ENCODE measurements around the gene NOS1AP.

The NOS1AP gene

GRCh38 chr1:162023547-162024501 is 45.7 kb upstream of the NOS1AP start, which contains the start of gene OLFML2B:
TSS of gene OLFML2B (minus strand) at chr1:162023869. CDS start at chr1:162023430, 439 bp downstream.
- ChIA-PET POLR2A (interaction anchor here (0.8 kb wide), 1 partner anchor 13 kb away, joined by 3 read pairs; no protein-coding TSS in a partner anchor), CTCF (interaction anchor here (0.7 to 1.2 kb wide), 4 partner anchors 13 to 32 kb away, joined by 3 to 9 read pairs (median 3); no protein-coding TSS in a partner anchor)
- DNase-seq (ENCODE audit: extremely low spot score), result peak; percentile 82
- no peak for TF ChIP-seq ELF4 (IDR thresholded peaks at IDR 0.05)
- TF ChIP-seq SP1 (IDR thresholded peaks at IDR 0.05), result no peak
- no peak for TF ChIP-seq TARDBP (IDR thresholded peaks at IDR 0.05)

DNA sequence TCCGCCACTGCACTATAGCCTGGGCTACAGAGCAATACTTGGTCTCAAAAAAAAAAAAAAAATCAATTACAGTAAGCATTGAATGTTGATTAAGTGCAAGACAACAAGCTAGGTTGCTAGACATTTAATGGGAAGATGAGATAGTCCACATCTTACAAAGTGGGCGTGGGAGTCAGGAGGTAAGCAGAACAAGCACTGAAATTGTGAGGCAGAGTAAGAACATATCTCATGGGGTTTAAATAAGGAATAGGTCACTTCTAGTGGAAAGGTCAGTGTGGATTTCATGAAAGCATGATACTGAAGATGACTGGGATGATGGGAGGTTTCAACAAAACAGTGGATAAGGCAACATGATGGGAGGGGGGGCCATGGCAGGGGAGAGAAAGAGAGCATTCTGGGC is 44.0 kb upstream of the NOS1AP start:
- ChIA-PET CTCF (no interaction called here), POLR2A (no interaction called here)
- TF ChIP-seq ZNF384 (IDR thresholded peaks at IDR 0.05) (no peak), ARNT (IDR thresholded peaks at IDR 0.05) (no peak), SUZ12 (IDR thresholded peaks at IDR 0.05) (no peak), NFRKB (IDR thresholded peaks at IDR 0.05) (no peak), BHLHE40 (IDR thresholded peaks at IDR 0.05; ENCODE audit: borderline replicate concordance) (no peak), LEF1 (IDR thresholded peaks at IDR 0.05; ENCODE audit: borderline replicate concordance) (no peak), PKNOX1 (IDR thresholded peaks at IDR 0.05) (no peak), CTBP1 (IDR thresholded peaks at IDR 0.05; ENCODE audit: borderline replicate concordance) (no peak), TARDBP (IDR thresholded peaks at IDR 0.05) (no peak)
- DNase-seq (ENCODE audit: extremely low spot score), result no peak

- ChIA-PET CTCF (no interaction called here), POLR2A (no interaction called here)
- TF ChIP-seq FOXK2 (IDR thresholded peaks at IDR 0.05) (no peak), TARDBP (IDR thresholded peaks at IDR 0.05) (no peak), SUZ12 (IDR thresholded peaks at IDR 0.05) (no peak), L3MBTL2 (conservative IDR thresholded peaks at IDR 0.05) (no peak), CTBP1 (IDR thresholded peaks at IDR 0.05; ENCODE audit: borderline replicate concordance) (no peak), ARNT (IDR thresholded peaks at IDR 0.05) (no peak), PKNOX1 (IDR thresholded peaks at IDR 0.05) (no peak), HDGF (IDR thresholded peaks at IDR 0.05; ENCODE audit: borderline replicate concordance) (no peak), ELF4 (IDR thresholded peaks at IDR 0.05) (no peak), BHLHE40 (IDR thresholded peaks at IDR 0.05; ENCODE audit: borderline replicate concordance) (no peak)
- DNase-seq (ENCODE audit: extremely low spot score), result no peak
Measured at GRCh38 chr1:162026881-162027280, 42.6 kb upstream of the NOS1AP start.

DNA sequence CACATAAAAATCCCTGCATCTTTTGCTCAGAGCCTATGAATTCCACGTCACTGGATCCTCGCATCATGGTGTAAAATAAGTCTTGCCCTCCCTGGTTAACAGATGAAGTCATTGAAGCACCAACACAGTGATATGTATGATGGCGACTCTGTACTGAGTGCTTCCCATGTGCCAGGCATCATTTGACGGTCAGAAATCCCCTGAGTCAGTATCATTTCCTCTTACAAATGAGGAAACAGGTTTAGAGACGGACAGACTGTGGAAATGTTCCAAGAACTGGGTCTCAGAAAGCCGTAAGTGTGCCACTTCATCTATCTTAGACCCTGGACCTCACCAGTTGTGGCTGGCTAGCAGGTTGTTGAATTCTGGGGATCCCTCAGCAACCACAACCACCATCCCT is 40.8 kb upstream of the NOS1AP start:
- DNase-seq (ENCODE audit: extremely low spot score), result no peak
- no peak for TF ChIP-seq SP1 (IDR thresholded peaks at IDR 0.05)
- no peak for TF ChIP-seq HDGF (IDR thresholded peaks at IDR 0.05; ENCODE audit: borderline replicate concordance)
- no peak for TF ChIP-seq SUZ12 (IDR thresholded peaks at IDR 0.05)
- no peak for TF ChIP-seq LEF1 (IDR thresholded peaks at IDR 0.05; ENCODE audit: borderline replicate concordance)
- TF ChIP-seq ARNT (IDR thresholded peaks at IDR 0.05), result no peak
- TF ChIP-seq CTBP1 (IDR thresholded peaks at IDR 0.05; ENCODE audit: borderline replicate concordance), result no peak
- no peak for TF ChIP-seq FOXK2 (IDR thresholded peaks at IDR 0.05)
- no peak for TF ChIP-seq NFRKB (IDR thresholded peaks at IDR 0.05)
- no peak for TF ChIP-seq ELF4 (IDR thresholded peaks at IDR 0.05)
- no peak for TF ChIP-seq BHLHE40 (IDR thresholded peaks at IDR 0.05; ENCODE audit: borderline replicate concordance)
- TF ChIP-seq ZNF384 (IDR thresholded peaks at IDR 0.05), result no peak
- no peak for TF ChIP-seq TARDBP (IDR thresholded peaks at IDR 0.05)
- no peak for TF ChIP-seq L3MBTL2 (conservative IDR thresholded peaks at IDR 0.05)
- CTCF ChIA-PET, result interaction anchor here (0.8 kb wide), 1 partner anchor 8 kb away, joined by 5 read pairs; no protein-coding TSS in a partner anchor
- POLR2A ChIA-PET, result no interaction called here

DNA sequence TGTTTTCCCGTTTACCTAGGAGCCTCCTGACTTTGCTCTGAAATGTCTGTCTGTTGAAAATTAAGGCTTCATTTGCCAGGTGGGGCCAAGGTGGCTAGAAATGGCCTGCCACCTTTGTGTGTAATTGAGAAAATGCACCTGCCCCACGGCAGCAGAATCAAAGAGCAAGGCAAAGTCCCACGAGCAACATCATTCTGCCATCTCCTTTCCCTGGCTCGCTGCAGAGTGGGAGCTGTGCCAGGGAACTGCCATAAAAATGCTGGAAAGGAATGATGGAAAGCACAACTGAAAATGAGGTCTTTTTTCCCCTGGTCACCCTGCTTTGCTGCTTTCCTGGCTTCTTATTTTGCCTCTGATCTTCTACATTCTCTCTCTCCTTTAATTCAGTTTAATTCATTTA is 40.3 kb upstream of the NOS1AP start:
- DNase-seq (ENCODE audit: extremely low spot score), result no peak
- CTCF ChIA-PET, result no interaction called here
- POLR2A ChIA-PET, result no interaction called here
- TF ChIP-seq HDGF (IDR thresholded peaks at IDR 0.05; ENCODE audit: borderline replicate concordance) (no peak), FOXA1 (IDR thresholded peaks at IDR 0.05) (no peak), CTBP1 (IDR thresholded peaks at IDR 0.05; ENCODE audit: borderline replicate concordance) (no peak), ELF4 (IDR thresholded peaks at IDR 0.05) (no peak), ARNT (IDR thresholded peaks at IDR 0.05) (no peak), ZNF384 (IDR thresholded peaks at IDR 0.05) (no peak), FOXM1 (IDR thresholded peaks at IDR 0.05; ENCODE audit: borderline replicate concordance) (no peak), NFRKB (IDR thresholded peaks at IDR 0.05) (no peak), FOXK2 (IDR thresholded peaks at IDR 0.05) (no peak), PKNOX1 (IDR thresholded peaks at IDR 0.05) (no peak), L3MBTL2 (conservative IDR thresholded peaks at IDR 0.05) (no peak)

DNA sequence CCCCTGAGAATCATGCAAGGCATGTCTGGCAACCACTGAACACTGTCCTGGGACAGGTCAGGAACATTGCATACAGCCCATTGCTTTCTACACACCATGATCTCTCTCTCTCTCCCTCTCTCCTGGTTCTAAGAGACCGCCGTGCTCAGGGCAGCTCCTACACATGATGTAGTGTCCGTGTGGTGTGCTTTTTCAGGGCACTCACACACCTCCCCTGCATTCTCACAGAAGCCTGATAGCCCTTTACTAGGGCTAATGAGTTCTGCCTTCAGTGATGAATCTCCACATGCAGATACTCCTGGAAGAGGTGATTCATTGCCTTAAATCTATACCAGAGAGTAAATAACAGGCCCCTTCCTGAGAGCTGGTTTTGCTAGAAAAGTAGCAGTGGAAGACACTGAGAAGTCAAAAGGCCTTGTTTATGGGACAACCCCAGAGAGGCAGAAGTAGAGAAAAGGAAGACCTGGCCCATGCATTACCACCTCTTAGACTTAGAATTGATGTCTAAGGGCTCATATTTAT is 38.7 kb upstream of the NOS1AP start:
- ChIA-PET CTCF (no interaction called here), POLR2A (no interaction called here)
- DNase-seq (ENCODE audit: extremely low spot score), result no peak
- TF ChIP-seq ELF4 (IDR thresholded peaks at IDR 0.05), result no peak
- no peak for TF ChIP-seq LEF1 (IDR thresholded peaks at IDR 0.05; ENCODE audit: borderline replicate concordance)
- TF ChIP-seq HDGF (IDR thresholded peaks at IDR 0.05; ENCODE audit: borderline replicate concordance), result no peak
- TF ChIP-seq BHLHE40 (IDR thresholded peaks at IDR 0.05; ENCODE audit: borderline replicate concordance), result no peak
- TF ChIP-seq SP1 (IDR thresholded peaks at IDR 0.05), result no peak
- no peak for TF ChIP-seq ARNT (IDR thresholded peaks at IDR 0.05)
- TF ChIP-seq FOXA1 (IDR thresholded peaks at IDR 0.05), result no peak
- TF ChIP-seq FOXM1 (IDR thresholded peaks at IDR 0.05; ENCODE audit: borderline replicate concordance), result no peak
- TF ChIP-seq L3MBTL2 (conservative IDR thresholded peaks at IDR 0.05), result no peak
- TF ChIP-seq NFRKB (IDR thresholded peaks at IDR 0.05), result no peak
- no peak for TF ChIP-seq TARDBP (IDR thresholded peaks at IDR 0.05)
- TF ChIP-seq PKNOX1 (IDR thresholded peaks at IDR 0.05), result no peak
